HG03097 (cell line): Measurements from ENCODE around the gene IQGAP2.
"Not testable (repeated sequence)": the region's sequence is repeated elsewhere in the genome, so short reads cannot be mapped to it uniquely, and the experiment has no call there.

Experiments used
- ATAC-seq: cut with Tn5 transposase; IDR thresholded peaks from one replicate; pipeline ENCODE4 v1.9.1; 2021; ENCODE audit not compliant: unreplicated experiment, low FRiP score

IQGAP2 gene

DNA sequence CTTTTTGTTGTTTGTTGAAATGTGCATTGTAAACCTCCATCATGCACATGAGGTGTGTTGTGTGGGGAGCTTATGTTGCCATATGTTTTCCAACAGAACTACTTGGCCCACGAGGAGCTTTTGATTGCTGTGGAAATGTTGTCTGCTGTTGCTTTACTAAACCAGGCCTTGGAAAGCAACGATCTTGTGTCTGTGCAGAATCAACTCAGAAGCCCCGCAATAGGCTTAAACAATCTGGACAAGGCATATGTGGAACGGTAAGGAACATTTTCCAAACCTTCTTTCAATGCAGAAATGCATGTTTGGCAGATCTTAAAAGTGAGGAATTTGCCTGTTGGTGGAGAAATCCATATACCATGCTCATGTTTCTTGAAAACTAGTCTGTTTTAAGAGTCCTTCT is 197.6 kb downstream of the IQGAP2 start:
- ATAC-seq: no peak

DNA sequence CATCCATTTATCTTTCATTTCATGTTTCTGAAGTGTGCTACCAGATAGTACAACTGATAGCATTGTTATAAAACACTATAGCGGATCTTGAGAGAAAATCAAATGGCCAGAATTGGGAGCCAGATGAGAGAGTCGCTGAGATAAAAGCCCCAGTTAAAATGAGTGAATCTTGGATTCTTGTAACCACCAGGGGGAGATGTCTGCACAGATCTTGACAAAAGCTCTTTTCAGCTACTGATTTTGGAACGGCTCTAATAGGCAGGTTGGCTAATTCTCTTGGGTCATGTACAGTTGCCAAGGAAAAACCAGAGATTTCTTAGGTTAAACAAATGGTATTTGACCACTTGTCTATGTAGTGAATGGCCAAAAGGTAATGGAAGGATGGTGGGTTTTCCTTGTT is 198.4 kb downstream of the IQGAP2 start:
- ATAC-seq: no peak

DNA sequence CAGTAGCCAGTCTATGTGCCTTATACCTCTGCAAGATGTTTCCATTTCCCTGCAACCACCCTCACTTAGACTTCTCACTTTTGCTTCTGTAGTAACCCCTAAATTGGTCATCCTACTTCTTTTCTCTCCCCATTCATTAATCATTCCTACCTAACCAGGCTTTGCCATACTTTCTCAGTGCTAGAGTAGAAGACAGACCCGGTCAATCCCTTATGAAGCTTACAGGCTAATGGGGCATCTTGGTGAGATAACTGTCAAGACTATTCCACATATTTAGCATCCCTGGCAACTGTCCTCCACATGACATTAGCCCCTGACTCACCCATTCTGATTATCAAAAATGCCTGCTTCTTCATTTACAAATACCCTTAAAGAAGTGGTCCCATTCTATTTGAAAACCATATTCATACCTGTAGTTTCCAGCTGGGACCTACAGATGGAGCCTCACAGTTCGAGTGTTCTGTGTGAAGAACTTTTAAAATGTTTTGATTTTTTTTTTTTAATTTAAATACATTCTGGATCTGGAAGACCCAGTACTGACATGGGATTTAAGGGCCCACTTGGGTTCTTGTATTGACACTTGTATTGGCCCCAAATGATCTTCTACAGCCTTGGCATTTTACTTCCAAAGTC is 199.1 kb downstream of the IQGAP2 start:
- ATAC-seq: no peak

DNA sequence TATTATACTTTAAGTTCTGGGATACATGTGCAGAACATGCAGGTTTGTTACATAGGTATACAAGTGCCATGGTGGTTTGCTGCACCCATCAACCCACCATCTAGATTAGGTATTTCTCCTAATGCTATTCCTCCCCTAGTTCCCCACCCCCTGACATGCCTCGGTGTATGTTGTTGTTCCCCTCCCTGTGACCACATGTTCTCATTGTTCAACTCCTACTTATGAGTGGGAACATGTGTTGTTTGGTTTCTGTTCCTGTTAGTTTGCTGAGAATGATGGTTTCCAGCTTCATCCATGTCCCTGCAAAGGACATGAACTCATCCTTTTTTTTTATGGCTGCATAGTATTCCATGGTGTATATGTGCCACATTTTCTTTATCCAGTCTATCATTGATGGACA is 200.9 kb downstream of the IQGAP2 start:
- not testable (repeated sequence) for ATAC-seq

DNA sequence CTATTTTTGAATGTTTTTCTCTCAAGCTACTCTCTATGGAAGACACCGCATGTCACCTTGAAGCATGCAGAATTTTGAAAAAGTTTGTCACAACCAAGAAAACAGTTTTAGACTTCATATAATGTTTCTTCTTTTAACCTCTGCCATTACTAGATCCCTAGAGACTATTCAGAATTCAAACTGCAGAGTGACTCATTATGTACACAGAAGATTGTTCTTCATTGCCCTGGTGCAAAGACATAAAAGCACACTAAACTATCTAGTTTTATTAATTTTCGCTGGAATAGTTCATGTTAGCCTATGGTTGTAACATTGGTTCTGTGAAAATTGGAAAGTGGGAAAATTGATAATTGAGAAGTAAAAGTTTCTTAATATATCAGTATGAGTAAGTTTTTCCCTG is 201.8 kb downstream of the IQGAP2 start:
- no peak for ATAC-seq

DNA sequence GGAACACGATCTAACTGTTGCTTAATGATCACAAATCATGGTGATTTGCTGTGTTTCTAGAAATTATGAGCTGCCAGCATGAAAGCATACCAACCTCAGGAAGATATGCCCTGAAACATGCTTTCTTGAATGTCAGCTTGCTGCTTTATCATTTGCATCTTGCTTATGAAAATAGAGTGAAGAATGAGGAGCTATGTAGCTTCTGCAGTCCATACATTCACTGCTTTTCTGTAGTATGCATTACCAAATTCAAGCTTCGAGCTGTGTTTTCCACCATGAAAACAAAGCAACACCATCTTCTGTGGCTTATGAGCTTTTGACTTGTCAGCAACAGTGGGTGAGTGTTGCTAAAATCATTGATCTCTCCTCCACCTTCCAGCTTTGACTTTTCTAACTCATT is 203.6 kb downstream of the IQGAP2 start:
- no peak for ATAC-seq

DNA sequence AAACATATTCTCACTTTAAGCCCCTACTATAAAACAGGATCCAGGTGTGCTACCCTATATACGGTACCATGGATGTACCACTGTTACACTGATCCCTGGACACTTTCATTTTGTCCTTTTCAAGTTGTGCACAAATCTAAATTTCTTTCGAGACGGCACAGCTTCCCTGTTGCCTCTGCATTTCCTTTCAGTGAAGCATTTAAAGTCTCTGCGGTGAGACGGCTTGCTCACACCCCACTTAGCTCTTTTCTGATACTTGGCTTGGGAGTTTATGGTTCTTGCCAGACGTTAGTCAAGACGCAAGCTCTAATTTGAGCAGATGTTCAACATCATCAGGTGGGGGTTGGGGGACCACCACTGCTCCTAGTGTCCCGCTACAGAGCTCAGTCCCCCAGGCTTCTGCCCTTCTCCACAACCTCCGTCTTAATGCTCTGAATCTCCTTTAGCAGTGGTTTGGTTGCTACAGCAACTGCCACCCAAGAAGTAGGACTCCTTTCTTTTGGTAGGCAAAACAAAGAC is 204.3 kb downstream of the IQGAP2 start:
- no peak for ATAC-seq

DNA sequence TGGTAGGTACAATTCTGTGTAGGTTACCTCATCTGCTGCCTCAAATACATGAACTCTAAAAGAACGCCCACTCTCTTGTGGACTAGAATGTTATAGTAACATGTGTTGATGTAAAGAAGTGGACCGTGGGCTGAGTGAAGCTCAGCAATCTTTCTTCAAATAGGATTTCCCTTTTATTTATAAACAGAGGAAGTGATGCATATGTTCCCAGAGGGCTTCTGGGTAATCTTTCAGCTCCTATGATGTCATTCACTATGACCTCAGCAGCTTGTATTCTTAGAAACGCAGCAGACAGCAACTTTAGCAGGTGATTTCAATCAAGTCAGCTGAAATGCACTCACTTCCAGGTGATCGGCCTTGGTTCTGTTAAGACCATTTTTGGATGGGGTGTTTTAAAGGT is 205.7 kb downstream of the IQGAP2 start:
- ATAC-seq: no peak

DNA sequence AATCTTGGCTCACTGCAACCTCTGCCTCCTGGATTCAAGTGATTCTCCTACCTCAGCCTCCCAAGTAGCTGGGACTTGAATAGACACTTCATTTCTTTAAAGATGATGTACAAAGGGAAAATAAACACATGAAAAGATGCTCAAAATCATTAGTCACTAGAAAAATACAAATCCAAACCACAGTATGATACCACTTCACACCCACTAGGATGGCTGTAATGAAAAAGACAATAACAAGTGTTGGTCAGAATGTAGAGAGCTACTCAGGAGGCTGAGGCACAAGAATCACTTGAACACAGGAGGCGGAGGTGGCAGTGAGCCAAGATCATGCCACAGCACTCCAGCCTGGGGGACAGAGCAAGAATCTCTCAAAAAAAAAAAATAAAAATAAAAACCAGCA is 207.1 kb downstream of the IQGAP2 start:
- ATAC-seq: no peak

DNA sequence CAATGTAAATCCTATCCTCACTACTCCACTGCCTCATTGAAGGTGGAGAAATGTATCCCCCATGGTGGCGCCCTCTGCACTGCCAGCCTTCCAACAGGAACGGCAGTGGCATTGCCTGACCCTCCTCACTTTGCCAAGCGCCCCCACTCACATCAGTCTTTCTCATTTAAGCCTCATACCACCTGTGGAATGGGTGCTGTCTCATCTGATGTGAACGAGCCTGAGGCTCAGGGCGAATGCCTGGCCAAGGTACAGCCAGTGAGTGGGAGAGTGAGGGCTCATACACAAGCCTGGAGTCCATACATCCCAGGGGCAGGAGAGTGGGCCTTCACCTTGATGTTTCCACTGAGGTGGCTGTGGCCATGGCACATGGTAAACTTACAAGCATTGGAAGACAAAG is 209.9 kb downstream of the IQGAP2 start:
- no peak for ATAC-seq

DNA sequence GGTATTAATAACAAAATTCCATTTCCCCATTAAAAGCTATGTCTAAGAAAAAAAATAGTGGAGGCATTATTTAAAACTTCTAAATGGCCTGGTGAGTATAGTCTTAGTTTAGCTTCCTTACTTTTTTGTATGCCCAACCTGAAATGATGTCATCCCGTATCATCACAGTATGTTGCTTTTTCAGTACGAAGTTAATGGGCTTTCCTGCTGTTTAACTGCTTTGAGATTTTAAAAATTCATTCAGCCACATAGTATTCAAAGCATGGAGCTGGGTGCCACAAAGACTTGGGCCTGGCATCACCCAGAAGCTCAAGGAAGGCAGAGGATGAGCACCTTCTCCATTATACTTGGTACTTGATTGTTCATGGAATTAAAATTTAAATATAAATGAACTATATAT is 212.7 kb downstream of the IQGAP2 start:
- no peak for ATAC-seq

DNA sequence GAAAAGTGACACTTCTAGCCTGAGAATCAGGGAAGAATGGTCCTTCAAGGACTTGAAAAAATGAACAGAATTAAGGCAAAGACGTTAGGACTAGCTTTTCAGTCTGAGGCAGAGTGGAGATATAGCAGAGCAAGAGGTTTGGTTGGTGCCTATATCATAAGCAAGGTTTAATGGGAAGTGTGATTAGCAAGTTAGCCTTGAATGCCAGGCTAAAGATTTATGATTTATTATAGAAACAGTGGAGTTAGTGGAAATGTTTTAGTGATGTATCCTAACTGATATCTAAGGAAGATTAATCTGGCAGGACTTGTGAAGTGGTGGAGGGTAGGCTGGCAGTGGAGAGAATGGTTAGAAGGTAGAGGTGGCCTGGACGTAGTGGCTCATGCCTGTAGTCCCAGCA is 213.1 kb downstream of the IQGAP2 start:
- ATAC-seq: no peak

DNA sequence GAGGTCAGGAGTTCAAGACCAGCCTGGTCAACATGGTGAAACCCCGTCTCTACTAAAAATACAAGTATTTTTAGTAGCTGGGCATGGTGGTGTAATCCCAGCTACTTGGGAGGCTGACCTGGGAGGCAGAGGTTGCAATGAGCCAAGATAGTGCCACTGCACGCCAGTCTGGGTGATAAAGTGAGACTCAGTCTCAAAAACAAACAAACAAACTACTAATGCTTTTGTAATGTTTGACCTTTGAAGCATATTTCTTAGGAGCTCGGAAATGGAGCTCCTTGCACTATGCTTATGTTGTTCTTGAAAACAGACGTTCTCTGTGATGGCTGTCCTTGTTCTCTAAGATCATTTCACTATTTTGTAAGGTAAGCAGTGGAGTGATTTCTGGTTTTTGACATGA is 214.1 kb downstream of the IQGAP2 start:
- ATAC-seq: no peak

DNA sequence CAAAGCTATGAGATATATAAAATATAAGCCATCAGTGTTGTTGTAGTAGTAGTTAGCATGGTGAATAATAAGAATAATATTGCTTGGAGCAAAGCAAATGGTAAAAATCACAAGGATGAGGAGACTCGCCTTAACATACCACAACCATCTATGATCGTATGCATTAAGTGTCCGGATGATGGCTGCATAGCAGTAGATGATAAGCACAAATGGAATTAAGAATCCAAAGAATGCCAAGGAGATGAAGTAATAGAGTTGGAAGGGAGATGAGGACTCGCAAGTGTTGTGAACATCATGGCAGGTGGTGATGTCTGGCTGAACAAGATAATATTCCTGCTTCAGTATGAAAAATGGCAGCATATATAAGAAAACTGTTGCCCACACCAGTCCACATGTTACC is 214.6 kb downstream of the IQGAP2 start:
- ATAC-seq: no peak

DNA sequence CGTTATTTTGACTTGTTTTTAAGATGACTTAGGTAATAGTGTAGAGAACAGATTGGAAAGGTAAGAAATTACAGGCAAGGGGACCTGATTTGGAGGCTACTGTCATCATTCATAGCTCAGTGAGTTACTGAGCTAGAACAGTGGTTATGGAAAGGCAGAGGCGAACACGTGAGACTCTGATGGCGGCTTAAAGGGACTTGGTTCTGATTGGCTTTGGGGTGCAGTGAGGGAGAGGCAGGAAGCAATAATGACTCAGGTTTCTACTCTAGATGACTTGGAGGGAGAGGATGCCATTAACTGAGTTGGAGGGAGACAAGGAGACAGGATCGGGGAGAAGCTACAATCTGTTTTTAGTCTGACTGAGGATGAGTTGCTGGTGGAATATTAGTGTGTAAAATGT is 217.1 kb downstream of the IQGAP2 start:
- ATAC-seq: no peak

DNA sequence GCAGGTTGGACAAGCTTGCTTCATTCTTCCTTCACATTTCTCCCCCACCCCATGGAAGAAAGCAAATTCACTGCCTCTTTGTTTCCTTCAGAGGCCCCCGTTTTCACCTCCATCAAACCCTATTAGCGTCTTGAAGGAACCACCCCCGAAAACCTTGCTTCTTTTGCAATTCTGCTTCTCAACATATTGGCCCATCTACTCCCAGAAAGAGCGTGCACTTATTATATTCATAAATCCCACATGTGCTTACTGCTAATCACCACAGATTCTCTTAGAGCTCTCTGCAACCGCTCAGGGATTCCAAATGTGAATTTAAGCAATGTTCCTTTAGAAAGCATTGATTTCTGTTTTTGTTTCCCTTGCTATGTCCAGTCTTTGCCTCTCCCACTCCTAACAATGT is 219.0 kb downstream of the IQGAP2 start:
- no peak for ATAC-seq

DNA sequence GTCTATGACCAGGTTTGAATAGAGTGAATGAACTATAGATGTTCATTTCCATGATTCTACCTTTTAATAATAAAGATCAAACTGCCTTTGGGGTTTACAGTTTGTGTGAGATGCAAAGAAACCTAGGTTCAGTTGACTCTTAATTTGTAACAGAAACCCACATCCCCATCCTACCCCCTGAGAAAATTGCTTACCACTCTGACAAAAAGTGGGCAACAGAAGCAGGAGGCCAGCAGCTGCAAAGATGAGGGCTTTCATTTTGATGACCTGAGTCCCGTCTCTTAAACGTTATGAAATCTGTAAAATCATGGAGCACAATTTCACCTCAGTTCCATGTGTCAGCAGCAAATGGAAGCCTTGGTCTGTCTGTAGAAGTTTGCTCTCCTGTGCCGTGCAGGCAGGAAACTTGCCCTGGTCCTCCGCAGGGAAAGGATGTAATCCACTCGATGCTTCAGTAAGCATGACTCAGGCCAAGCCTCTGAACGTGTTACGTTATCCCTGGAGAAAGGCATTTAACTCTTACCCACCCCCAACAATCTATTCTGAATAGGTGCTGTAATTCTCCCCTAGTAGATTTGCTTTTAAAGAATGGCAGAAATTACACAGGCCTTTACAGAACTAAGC is 220.0 kb downstream of the IQGAP2 start, which contains the start of gene F2RL2:
TSS of gene F2RL2 (minus strand) at position 431 of the 624 bp plus-strand sequence. CDS start at position 258, 173 bp downstream.
- ATAC-seq: no peak

DNA sequence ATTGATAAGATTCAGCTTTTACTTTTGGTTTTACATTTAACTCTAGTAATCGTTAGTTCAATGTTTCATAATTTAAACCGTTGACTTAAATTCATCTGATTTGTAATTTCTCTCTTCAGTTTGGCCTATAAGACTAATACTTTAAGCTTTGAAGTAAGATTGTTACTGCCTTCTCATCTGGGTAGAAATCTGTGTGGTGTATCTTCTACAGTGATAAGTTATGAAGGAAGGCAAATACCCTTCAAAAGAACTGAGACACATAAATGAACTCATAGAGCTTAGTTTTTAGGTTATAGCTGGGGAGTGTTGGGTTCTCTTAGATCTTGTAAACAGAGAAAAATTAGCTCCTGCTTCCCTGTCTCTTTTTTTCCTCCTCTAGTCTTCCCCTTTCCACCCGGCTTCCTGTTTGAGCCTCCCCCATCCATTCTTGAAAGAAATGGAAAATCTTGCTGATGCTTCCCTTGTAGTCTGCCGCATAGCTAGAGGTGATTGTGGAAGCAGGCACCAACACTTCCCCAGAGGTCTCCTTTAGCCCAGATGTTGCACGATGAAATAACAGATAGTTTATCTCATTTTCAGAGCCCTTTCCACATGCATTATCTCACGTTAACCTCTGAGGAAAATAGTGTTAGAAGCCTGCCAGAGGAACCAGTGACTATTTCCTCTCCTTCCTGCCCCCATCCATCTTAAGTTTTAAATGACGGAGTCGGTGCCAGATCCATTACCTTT is 222.2 kb downstream of the IQGAP2 start:
- no peak for ATAC-seq

DNA sequence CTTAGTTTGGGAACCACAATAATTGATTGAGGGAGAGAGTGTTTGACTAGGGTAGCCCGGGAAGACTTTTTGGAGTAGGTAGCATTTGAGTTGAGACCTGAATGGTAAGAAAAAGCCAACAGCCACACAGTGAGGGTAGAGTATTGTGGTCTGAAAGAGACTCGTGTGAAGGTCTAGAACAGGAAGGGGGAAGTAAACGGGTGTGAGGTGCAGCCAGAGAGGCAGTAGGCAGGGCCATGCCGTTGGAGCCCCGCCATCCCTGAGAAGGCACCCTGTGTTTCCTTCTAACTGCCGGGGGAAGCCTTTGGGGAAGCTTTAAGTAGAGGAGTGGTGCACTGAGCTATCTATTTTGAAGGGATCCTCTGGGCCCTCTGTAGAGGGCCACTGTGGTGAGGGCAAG is 223.7 kb downstream of the IQGAP2 start:
- no peak for ATAC-seq

DNA sequence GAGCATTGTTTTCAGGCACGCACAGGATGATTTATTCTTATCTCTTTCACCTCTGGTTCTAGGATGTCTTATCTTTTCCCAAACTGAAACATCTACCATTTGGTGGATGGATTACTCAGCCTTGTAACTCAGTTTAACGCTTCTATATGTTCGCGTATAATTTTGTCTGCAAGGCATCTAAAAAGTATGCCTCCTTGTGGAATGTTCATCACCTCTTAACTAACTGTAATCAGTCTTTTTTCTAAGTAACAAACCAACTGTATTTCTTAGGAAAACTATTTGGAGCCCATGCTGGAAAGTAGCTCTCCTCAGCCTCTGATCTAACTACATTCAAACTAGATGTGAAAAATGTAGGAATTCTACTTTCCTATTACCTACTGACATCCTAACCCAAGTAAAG is 231.6 kb downstream of the IQGAP2 start:
- ATAC-seq: no peak

DNA sequence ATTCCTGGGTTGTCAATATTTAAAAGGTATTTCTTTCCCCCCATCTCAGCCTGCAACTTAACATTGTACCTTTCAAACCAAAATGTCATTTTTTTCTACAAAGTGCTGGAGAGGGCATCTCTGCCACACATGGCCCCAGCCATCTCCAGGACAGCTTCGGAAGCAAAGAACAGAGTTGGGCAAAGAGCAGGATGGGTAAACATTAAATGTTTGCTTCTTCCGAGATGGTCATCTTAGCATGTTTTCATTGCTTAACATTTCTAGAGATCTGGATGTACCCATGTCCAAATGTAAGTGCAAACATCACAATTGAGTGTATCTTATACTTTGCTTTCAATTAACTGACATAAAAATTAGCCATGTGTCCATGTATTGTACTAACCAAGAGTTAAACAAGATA is 234.4 kb downstream of the IQGAP2 start:
- no peak for ATAC-seq

DNA sequence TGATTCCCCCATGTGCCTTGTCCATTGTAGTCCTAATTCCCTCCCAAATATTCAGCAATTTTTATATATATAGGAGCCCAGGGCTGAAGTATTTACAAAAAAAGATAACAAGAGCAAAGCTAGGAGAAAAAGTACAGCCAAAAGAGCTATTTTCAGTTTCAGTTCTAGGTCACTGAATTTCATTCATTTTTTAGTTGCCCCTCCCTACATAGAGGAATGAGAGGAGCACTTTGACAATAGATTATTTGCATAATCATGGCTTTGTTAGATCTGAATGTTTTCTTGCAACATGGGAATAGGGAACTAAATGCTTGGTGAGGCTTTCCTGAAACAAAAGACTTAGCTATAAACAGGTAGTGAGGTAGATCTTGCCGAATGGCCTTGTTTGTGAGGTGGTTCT is 235.4 kb downstream of the IQGAP2 start:
- ATAC-seq: no peak
